Fibroblast of peridontal ligament (primary cell): ENCODE results near the gene AMZ1.
A peak's percentile ranks its signal among the peaks of the same experiment; 100 is the strongest.

Source experiments
- DNase-seq: peaks from one replicate; pipeline ENCODE4 v3.0.0-alpha.2; 2010; ENCODE audit errors: extremely low read depth

AMZ1 gene

GRCh38 chr7:2750004-2750407, 62.0 kb downstream of the AMZ1 start:
- no peak for DNase-seq

DNA sequence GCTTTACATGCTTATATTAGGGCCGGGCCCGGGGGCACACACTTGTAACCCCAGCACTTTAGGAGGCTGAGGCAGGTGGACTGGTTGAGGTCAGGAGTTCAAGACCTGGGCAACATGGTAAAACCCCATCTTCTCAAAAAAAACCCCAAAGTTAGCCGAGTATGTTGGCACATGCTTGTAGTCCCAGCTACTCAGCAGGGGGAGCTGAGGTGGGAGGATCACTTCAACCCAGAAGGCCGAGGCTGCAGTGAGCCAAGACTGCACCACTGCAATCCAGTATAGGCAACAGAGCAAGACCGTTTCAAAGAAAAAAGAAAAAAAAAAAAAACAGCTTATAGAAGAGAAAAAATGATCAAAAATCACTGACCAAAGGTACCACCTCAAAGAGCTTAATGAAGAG, 63.1 kb downstream of the AMZ1 start:
- DNase-seq, result no peak

DNA sequence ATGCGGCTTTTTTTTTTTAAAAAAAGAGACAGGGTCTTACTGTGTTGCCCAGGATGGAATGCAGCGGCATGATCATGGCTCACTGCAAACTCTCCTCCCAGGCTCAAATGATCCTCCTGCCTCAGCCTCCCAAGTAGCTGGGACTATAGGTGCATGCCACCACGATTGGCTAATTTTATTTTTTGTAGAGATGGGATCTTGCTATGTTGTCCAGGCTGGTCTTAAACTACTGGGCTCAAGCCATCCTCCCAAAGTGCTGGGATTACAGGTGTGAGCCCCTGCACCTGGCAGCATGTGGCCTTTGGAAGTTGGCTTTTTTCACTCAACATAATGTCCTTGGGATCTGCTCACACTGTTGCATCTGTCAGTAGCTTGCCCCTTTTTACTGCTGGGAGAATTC, 65.1 kb downstream of the AMZ1 start:
- no peak for DNase-seq

DNA sequence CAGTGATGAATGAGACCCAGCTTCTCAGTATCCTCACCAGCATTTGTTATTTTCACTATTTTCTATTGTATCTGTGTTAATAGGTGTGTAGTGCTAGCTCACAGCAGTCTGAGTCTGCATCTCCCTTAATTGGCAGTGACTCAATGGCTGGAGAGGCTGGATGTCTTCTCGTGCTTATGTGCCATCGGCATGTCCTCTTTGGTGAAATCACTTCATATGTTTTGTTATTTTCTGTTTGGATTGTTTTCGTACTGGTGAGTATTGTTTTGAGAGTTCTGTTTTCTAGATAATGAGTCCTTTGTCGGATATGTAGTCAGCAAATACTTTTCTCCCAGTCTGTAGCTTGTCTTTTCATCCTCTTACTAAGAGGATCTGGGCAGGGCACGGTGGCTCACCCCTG, 66.1 kb downstream of the AMZ1 start:
- no peak for DNase-seq

- DNase-seq, result no peak
These were observed 66.9 kb downstream of the AMZ1 start for GRCh38 chr7:2754912-2755311.

- no peak for DNase-seq
These were observed 67.5 kb downstream of the AMZ1 start for GRCh38 chr7:2755531-2755930.

DNA sequence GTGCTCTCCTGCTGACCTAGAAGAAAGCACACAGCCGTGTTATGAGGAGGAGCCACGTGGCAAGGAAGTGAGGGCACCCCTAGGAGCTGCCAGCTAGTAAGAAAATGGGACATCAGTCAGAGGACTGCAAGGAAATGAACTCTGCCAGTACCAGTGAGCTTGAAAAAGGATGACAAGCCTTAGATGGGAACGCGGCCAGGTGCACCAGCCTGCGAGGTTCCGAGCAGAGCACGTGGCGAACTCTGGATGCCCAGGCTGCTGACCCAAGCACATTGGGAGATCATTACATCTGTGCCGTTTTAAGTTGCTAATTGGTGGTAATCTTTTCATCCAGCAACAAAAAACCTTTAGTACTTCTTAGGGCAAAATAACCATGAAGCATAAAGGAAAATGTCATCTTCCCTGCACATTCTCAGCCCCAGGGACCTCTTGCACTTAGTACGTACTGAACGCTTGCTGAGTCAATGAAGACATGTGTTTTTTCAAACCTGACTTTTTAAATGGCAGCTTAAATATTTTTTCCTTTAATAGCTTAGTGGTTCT, 69.4 kb downstream of the AMZ1 start:
- DNase-seq, result peak; percentile 69

GRCh38 chr7:2757904-2758672, 70.1 kb downstream of the AMZ1 start:
- peak; percentile 98 for DNase-seq

GRCh38 chr7:2758673-2759616, 70.9 kb downstream of the AMZ1 start:
- no peak for DNase-seq

GRCh38 chr7:2759736-2760097, 71.7 kb downstream of the AMZ1 start:
- DNase-seq, result no peak

DNA sequence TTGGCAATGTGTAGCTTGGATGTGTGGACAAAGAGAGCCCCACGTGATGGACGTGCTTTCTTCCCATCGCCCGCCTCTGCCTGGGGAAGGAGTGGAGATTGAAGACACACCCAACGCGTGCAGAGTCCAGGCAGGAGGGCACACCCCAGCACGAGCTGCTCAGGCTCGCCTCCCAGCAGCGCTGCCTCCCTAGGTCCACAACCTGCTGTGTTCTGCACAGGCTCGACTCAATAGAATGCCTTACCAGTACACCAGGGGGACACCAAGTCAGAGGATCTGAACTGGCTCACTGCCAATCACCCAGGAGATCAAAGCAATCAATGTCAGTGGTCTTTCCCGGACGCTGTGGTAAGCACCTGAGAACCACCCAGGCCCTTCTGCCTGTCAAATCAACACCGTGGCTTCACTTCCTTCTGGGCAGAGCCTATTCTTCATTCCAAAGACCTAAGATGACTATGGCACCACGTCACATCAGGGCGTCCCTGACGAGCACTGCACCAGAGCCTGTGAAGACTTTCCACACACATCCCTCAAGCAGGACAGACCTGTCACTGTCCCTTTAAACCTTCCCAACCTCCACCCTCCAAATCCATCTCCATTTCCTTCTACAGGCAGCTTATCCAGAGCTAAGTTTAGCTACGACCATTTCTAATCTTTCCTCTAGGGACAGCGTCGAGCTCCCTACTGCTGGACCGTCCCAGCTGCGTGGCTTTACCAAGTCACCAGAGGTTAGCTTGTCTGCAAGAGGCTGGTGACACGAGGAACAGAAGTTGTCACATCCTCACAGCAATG, 72.3 kb downstream of the AMZ1 start:
- DNase-seq, result peak; percentile 28

DNA sequence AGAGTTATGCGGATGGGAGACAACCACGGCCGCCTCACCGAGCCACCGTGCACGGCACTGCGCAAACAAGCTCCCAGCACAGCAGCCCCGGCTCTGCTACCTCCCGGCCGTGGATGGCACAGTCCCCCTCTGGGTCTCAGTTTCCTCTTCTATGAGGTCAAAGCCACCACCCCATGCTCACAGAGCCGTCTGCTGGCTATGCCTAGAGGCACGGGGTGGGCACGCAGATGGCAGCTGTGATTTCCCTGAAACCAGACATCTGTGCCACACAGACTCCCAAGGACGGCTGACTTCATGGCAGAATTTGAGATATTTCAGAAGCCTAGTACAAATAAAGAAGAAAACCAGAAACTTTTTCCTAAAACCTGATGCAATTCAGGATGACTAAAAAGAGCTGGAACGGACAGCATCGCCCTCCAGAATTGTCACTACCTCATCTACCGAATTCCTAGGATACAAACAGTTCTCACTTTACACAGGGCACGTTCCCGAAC, 73.2 kb downstream of the AMZ1 start:
- DNase-seq, result no peak

DNA sequence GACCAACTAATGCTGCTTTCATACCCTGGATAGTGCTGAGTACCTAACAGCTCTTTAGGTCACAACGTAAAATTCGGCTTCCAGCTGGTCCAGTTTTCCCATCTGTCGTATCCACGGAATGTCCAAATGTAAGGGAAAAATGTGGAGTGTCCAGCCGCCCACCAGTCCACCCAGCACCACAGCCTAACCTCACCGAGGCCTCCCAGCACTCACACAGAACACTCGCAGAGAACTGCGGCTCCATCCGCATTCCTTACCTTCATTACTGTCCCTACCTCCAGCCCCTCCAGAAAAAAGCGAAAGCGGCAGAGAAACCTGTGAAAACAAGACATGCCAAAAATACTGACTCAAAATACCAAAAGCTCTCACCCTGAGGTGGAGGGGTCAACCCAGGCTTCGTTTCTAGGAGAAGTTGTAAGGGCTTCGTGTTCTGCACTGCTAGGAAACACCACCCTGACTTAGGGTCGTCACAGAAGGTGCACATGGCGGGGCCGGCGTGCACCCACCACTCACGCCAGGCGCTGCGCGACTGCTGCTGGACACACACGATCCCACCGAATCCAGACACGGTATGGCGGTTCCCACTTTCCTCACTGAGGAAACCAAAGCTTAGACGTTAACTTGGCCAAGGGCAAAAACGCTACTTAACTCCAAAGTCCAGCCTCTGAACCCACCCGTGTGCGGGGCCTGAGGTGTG, 73.9 kb downstream of the AMZ1 start:
- no peak for DNase-seq

GRCh38 chr7:2763597-2763996, 75.6 kb downstream of the AMZ1 start:
- no peak for DNase-seq

GRCh38 chr7:2764621-2765020, 76.6 kb downstream of the AMZ1 start:
- no peak for DNase-seq
